Fibroblast of mammary gland (primary cell): ENCODE data around the gene MYO18B.

ENCODE experiments used
- DNase-seq: peaks from one replicate; pipeline ENCODE4 v3.0.0-alpha.2; 2010; ENCODE audit warnings: low read depth
- H3K4me3 ChIP-seq: 2 replicates; pipeline ENCODE4 v1.5.1; 2011; ENCODE audit warnings: low read depth, mild to moderate bottlenecking, low read length, moderate library complexity; ENCODE audit not compliant: control insufficient read depth
- TF ChIP-seq, protein P1 (sequence below): conservative IDR thresholded peaks from 2 replicates; pipeline ENCODE4 v1.5.1; 2011; ENCODE audit warnings: low read depth, low read length, inconsistent platforms; ENCODE audit not compliant: control insufficient read depth, insufficient read depth

The MYO18B gene

DNA sequence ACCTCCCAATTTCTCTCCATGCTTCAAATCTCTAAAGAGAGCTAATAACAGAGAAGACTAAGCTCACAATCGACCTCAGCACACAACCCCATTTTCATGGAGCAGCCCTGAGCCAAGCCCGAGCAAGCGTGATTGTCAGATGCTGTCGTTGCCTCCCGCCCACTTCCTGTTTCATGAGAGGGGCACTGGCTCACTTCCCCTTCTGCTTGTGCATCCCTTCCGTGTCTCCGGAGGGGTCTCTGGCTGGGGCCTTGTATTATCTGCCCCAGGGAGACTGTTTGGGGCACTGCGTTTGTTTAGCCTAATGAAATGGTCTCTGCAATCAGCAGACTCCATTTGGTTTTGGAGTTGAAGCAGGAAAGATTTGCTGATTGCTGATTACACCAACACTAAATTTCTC, 246.0 kb downstream of the MYO18B start:
- no peak overlapping the region for H3K4me3 ChIP-seq
- DNase-seq: no peak
- TF ChIP-seq, protein P1, sequence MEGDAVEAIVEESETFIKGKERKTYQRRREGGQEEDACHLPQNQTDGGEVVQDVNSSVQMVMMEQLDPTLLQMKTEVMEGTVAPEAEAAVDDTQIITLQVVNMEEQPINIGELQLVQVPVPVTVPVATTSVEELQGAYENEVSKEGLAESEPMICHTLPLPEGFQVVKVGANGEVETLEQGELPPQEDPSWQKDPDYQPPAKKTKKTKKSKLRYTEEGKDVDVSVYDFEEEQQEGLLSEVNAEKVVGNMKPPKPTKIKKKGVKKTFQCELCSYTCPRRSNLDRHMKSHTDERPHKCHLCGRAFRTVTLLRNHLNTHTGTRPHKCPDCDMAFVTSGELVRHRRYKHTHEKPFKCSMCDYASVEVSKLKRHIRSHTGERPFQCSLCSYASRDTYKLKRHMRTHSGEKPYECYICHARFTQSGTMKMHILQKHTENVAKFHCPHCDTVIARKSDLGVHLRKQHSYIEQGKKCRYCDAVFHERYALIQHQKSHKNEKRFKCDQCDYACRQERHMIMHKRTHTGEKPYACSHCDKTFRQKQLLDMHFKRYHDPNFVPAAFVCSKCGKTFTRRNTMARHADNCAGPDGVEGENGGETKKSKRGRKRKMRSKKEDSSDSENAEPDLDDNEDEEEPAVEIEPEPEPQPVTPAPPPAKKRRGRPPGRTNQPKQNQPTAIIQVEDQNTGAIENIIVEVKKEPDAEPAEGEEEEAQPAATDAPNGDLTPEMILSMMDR: no peak

DNA sequence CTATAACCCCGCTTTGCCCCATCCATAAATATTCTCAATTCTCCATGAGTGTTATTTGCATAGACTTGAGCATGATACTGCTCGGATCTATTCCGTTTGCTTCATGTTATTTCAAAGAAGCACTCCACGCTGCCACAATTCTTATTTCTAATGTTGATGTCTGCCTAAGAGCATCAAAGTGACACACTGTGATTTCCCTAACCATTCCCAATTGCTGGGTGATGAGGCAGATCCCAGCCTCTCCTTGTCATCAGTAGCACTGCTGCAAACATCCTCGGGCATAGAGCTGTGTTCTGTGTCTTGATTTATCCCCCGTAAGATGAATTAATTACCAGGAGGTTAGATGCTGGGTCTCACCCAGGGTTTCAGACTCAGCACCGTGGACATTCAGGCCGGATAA, 249.0 kb downstream of the MYO18B start:
- TF ChIP-seq, protein P1: no peak
- DNase-seq: no peak
- no peak overlapping the region for H3K4me3 ChIP-seq

DNA sequence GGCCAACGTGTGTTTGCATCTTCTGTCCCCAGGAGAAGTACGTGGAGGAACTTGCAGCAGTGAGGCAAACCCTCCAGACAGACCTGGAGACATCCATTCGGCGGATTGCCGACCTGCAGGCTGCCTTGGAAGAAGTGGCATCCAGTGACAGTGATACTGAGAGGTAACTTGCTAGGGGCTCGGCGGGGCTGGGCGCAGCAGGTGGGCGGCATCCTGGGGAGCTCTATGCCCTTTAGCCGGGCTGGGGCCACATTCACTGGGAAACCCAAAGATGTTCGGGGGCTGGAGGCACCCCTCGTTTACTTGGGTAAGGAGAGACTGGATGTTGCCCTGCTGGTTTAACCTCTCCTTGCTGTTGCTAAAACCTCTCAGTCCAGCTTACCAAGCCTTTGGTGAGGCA, 250.3 kb downstream of the MYO18B start:
- TF ChIP-seq, protein P1: no peak
- no peak overlapping the region for H3K4me3 ChIP-seq
- DNase-seq: no peak

DNA sequence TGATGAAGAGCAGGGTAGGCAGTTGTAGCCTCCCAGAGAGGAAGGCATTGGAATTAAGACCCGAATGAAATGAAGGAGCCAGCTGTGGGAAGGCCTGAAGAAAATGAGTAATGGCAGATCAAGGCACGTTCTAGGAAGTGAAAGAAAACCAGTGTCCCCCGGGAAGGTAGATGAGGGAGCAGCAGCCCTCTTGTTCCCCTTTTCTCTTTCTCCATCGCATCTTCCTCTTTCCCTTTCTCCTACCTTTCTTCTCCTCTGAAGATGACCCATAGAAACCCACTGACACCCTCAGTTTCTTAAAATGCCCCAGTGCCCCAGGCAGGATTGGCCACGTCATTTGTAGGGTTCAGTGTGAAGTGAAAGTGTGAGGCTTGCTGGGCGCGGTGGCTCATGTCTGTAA, 254.7 kb downstream of the MYO18B start:
- TF ChIP-seq, protein P1: no peak
- H3K4me3 ChIP-seq: no peak overlapping the region
- DNase-seq: no peak

DNA sequence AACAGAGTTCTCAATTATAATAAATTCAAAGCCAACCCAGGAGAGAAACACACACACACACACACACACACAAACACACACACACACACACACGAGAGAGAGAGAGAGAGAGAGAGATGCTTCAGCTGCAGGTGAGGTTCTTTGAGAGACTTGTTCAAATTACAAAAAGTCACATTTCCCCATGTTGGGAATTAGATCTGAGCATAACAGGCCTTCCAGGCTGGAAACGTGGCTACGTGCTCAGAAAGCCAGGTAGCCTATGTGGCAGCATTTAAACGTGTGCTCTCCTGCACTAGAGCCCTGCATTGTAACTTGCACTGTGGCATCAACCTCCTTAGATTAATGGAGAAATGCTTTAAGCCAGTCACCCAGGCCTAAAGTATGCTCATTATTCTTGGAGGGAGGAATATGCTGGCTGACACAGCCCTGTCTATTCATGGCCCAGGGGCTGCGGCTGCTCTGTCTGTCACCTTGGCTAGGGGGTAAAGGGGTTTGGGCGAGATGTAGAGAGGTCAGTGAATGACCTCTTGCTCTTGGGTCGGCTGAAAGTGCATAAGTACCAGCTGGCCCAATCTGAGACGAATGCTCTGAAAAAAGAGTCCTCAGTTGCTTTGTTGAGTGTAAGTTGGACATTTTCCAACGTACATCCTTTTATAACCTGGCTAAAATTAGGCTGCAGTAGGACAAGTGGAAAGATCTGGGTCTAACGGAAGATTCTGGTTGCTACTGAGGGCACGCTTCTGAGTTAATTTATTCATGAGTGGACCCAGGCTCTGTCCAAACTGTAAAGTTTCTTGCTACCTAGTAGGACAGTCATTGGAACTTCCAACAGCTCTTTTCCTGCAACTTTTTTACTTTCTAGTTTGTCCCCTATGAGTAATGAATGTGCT, 256.1 kb downstream of the MYO18B start:
- no peak for DNase-seq
- TF ChIP-seq, protein P1: no peak
- H3K4me3 ChIP-seq: no peak overlapping the region

DNA sequence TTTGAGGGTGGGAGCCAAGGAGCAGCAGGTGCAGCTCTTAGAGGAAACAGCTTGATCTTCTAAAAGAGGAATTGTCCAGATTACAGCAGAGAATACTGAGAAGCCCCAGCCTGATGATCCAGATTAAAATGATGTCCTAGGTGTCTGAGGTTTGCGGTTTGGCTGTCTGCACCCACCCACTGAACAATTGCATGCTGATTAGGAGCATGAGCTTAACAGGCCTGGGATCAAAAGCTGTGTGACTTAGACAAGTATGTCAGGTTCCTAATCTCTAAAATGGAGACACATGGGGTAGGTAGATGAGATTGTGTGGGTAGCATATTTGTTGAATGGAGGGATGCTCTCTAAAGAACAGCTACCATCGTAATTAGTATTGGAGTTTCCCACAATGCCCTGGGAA, 260.5 kb downstream of the MYO18B start:
- H3K4me3 ChIP-seq: no peak overlapping the region
- TF ChIP-seq, protein P1: no peak
- no peak for DNase-seq
